Testis (tissue), 3 donors: ENCODE measurements around the gene HELZ. TPM values are rescaled to one million over a fixed set of nuclear protein-coding genes. Genes with fewer than 3 reads are reported as not detected.

Experiments
- DNase-seq: peaks from one replicate; pipeline ENCODE4 v3.0.0-alpha.2; 2019
- H3K27ac ChIP-seq, 2 donors: fragments of 200-600 bp; sonication (generic); one replicate each; pipeline ENCODE4 v1.5.1; 2019
- H3K27me3 ChIP-seq: fragments of 200-600 bp; sonication (generic); one replicate; pipeline ENCODE4 v1.5.1; 2019
- H3K36me3 ChIP-seq: fragments of 200-600 bp; sonication (generic); one replicate; pipeline ENCODE4 v1.5.1; 2017; ENCODE audit warnings: low read depth; ENCODE audit errors: missing control alignments
- H3K4me1 ChIP-seq: fragments of 200-600 bp; sonication (generic); one replicate; pipeline ENCODE4 v1.5.1; 2019
- H3K4me3 ChIP-seq, 2 donors: fragments of 200-600 bp; sonication (generic); one replicate each; pipeline ENCODE4 v1.5.1; 2017 to 2019
- H3K9me3 ChIP-seq: fragments of 200-600 bp; sonication (generic); one replicate; pipeline ENCODE4 v1.5.1; 2017
- POLR2A ChIP-seq: fragments of 450-650 bp; IDR thresholded peaks from one replicate; pipeline ENCODE4 v1.6.1; 2017; ENCODE audit warnings: antibody characterized with exemption, mild to moderate bottlenecking, moderate library complexity
- WGBS, 2 donors: methylation state at CpG; one replicate each; pipeline ENCODE4 v1.1.5; 2018; 5-methylcytosine and 5-hydroxymethylcytosine counted together
- intact Hi-C: fragments of 100-400 bp; cut with DNase I; formaldehyde crosslinking; loops from one replicate; pipeline ENCODE4 v1.15.1; 2023; ENCODE audit warnings: low total_unique reads
- polyA plus RNA-seq: library from polyadenylated mRNA; stranded (reverse); fragments of 350-450 nt; fragmentation: Illumina TruSeq; extraction: RNeasy Lipid Tissue Mini Kit (QIAGEN cat#74804); gene quantifications from one replicate; pipeline ENCODE4 v1.2.3, GENCODE V29; 2014; ENCODE audit warnings: low read depth, low replicate concordance; ENCODE audit not compliant: insufficient read depth
- total RNA-seq, 2 donors: library from RNA; depleted of rRNA; stranded (reverse); fragments of >200 nt; gene quantifications; one replicate each; pipeline ENCODE4 v1.2.3, GENCODE V29; 2016
- TF ChIP-seq, protein P1 (sequence below), 3 experiments: fragments of 450-650 bp in 2 of 3; fragments of 200-600 bp in 1 of 3; sonication (generic) in 1 of 3; IDR thresholded peaks; one replicate each; pipeline ENCODE4 v1.5.1; 2016 to 2019; ENCODE audit warnings: antibody characterized with exemption in 3 of 3, mild to moderate bottlenecking in 2 of 3, moderate library complexity in 1 of 3

Gene HELZ
- total and polyA plus RNA-seq, 3 donors from 2014 or later, result 26.2 to 154 (median 142) TPM

DNA sequence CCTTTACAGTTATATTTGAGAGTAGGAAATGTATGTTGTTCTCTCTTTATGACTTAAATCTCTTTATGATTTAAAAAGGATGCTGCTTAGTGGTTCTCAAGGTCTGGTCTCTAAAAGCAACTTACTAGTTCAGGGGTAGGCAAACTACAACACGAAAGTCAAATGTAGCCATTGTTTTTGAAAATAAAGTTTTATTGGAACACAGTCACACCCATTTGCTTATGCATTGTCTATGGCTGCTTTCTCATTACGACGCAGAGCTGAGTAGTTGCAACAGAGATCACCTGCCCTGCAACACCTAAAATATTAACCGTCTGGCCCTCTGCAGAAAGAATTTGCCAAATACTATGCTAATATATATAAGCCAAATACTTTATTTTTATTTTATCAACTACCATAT lies 58.2 kb downstream of the HELZ start:
- DNase-seq, result no peak
- H3K36me3 ChIP-seq, result no peaks in the 10 kb centered on the region
- intact Hi-C loops, result no loop called here
- no peaks in the 10 kb centered on the region for H3K27me3 ChIP-seq
- H3K9me3 ChIP-seq, result no peaks in the 10 kb centered on the region
- 96 to 98% methylated on average over 4 of the region's 4 CpGs for WGBS, 2 donors
- no peak overlapping the region for H3K4me3 ChIP-seq
- no peak for TF ChIP-seq POLR2A
- TF ChIP-seq, protein P1, sequence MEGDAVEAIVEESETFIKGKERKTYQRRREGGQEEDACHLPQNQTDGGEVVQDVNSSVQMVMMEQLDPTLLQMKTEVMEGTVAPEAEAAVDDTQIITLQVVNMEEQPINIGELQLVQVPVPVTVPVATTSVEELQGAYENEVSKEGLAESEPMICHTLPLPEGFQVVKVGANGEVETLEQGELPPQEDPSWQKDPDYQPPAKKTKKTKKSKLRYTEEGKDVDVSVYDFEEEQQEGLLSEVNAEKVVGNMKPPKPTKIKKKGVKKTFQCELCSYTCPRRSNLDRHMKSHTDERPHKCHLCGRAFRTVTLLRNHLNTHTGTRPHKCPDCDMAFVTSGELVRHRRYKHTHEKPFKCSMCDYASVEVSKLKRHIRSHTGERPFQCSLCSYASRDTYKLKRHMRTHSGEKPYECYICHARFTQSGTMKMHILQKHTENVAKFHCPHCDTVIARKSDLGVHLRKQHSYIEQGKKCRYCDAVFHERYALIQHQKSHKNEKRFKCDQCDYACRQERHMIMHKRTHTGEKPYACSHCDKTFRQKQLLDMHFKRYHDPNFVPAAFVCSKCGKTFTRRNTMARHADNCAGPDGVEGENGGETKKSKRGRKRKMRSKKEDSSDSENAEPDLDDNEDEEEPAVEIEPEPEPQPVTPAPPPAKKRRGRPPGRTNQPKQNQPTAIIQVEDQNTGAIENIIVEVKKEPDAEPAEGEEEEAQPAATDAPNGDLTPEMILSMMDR (IDR thresholded peaks at IDR 0.05), result no peak
- H3K27ac ChIP-seq, result no peak overlapping the region
- peaks cover 4% of the 10 kb centered on the region for H3K4me1 ChIP-seq

DNA sequence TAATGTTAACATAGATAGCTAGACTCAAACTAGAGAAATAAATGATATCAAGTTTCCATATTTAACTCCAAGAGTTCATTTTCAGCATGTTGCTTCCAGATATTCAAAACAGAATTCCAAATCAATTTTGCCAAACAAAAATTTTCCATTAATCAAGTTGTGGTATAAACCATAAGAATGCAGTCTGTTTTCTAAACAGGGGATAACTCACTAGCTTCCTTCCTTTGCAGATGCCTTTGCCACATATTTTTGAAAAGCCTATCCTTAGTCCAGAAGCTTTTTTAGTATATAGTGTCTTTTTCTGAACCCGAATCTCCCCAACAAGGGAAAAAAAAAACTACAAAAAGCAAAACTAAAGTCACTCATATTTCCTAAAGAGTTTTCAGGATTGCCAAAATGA lies 61.5 kb downstream of the HELZ start:
- intact Hi-C loops, result no loop called here
- 81 to 91% methylated on average over 1 of the region's 1 CpG for WGBS, 2 donors

GRCh38 chr17:67181825-67182224 lies 63.2 kb downstream of the HELZ start:
- no peaks in the 10 kb centered on the region for H3K4me1 ChIP-seq
- TF ChIP-seq POLR2A, result no peak
- TF ChIP-seq, protein P1 (IDR thresholded peaks at IDR 0.05), result no peak
- no peak for DNase-seq
- no peaks in the 10 kb centered on the region for H3K27me3 ChIP-seq
- H3K27ac ChIP-seq, result no peak overlapping the region
- WGBS, 2 donors, result 89 to 93% methylated on average over 3 of the region's 3 CpGs
- H3K36me3 ChIP-seq, result no peaks in the 10 kb centered on the region
- intact Hi-C loops, result no loop called here
- H3K4me3 ChIP-seq, result no peak overlapping the region
- H3K9me3 ChIP-seq, result no peaks in the 10 kb centered on the region

More for the DNA sequence above, 61.5 kb downstream of the HELZ start:
- Histone ChIP-seq H3K4me3 (no peak overlapping the region), H3K36me3 (no peaks in the 10 kb centered on the region), H3K4me1 (no peaks in the 10 kb centered on the region), H3K9me3 (no peaks in the 10 kb centered on the region), H3K27me3 (no peaks in the 10 kb centered on the region), H3K27ac (no peak overlapping the region)
- no peak for TF ChIP-seq POLR2A
- TF ChIP-seq, protein P1 (IDR thresholded peaks at IDR 0.05), result no peak
- DNase-seq, result no peak

GRCh38 chr17:67180275-67180674 lies 64.7 kb downstream of the HELZ start:
- no peaks in the 10 kb centered on the region for H3K27me3 ChIP-seq

GRCh38 chr17:67178555-67178954 lies 66.4 kb downstream of the HELZ start:
- 79 to 84% methylated on average over 4 of the region's 4 CpGs for WGBS, 2 donors
- no peak for TF ChIP-seq POLR2A
- TF ChIP-seq, protein P1 (IDR thresholded peaks at IDR 0.05), result no peak
- DNase-seq, result no peak
- intact Hi-C loops, result no loop called here
- Histone ChIP-seq H3K27me3 (no peaks in the 10 kb centered on the region), H3K9me3 (no peaks in the 10 kb centered on the region), H3K4me1 (no peaks in the 10 kb centered on the region), H3K27ac (no peak overlapping the region), H3K36me3 (no peaks in the 10 kb centered on the region), H3K4me3 (no peak overlapping the region)

More at GRCh38 chr17:67180275-67180674, 64.7 kb downstream of the HELZ start:
- no peak for DNase-seq
- TF ChIP-seq, protein P1 (IDR thresholded peaks at IDR 0.05), result no peak
- TF ChIP-seq POLR2A, result no peak
- H3K27ac ChIP-seq, result no peak overlapping the region
- intact Hi-C loops, result no loop called here
- H3K9me3 ChIP-seq, result no peaks in the 10 kb centered on the region
- no peaks in the 10 kb centered on the region for H3K36me3 ChIP-seq
- H3K4me1 ChIP-seq, result no peaks in the 10 kb centered on the region
- H3K4me3 ChIP-seq, result no peak overlapping the region
- 88 to 91% methylated on average over 5 of the region's 5 CpGs for WGBS, 2 donors
